ENCODE results near the gene CDK11B. TPM values are rescaled to one million over a fixed set of nuclear protein-coding genes. Genes with fewer than 3 reads are reported as not detected.

CDK11B gene
- total RNA-seq, 1 donor from 2014 or later, result 24.8 TPM

DNA sequence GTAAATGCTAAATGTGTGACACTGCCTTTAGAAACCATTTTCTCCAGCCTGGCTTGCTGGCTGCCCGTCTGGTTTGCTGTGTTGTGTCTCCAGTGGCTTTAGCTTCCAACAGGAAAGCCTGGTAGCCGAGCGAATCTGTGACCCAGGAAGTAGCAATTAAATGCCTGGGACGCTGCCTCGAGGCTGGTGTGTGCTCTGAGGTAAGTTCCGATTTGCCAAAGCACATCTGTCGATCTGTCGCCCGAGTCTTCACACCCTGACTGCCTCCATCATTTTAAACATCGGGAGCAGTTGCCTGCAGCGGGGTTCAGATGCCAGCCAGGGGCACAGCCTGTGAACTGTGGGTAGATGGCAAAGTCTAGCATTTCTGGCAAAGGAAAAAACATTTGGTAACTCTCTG is 41.3 kb downstream of the CDK11B start:
- DNase-seq, result no peak
- peaks cover 24% of the 10 kb centered on the region for H3K4me1 ChIP-seq
- no peaks in the 10 kb centered on the region for H3K27me3 ChIP-seq
- ATAC-seq, result no peak
- H3K27ac ChIP-seq, result no peak overlapping the region
- no peak for TF ChIP-seq CTCF (IDR thresholded peaks at IDR 0.05)
- peaks cover 15% of the 10 kb centered on the region for H3K36me3 ChIP-seq
- intact Hi-C loops (cut with DNase I), result no loop called here
- no peaks in the 10 kb centered on the region for H3K9me3 ChIP-seq
- H3K4me3 ChIP-seq, result no peak overlapping the region

- TF ChIP-seq CTCF (IDR thresholded peaks at IDR 0.05), result no peak
- DNase-seq, result no peak
- ATAC-seq, result no peak
- intact Hi-C loops (cut with DNase I), result no loop called here
- Histone ChIP-seq H3K4me1 (peaks cover 24% of the 10 kb centered on the region), H3K9me3 (no peaks in the 10 kb centered on the region), H3K4me3 (peak overlapping the region; percentile 77), H3K27ac (no peak overlapping the region), H3K36me3 (peaks cover 15% of the 10 kb centered on the region), H3K27me3 (no peaks in the 10 kb centered on the region)
Observed at GRCh38 chr1:1616838-1617237, 42.0 kb downstream of the CDK11B start.

DNA sequence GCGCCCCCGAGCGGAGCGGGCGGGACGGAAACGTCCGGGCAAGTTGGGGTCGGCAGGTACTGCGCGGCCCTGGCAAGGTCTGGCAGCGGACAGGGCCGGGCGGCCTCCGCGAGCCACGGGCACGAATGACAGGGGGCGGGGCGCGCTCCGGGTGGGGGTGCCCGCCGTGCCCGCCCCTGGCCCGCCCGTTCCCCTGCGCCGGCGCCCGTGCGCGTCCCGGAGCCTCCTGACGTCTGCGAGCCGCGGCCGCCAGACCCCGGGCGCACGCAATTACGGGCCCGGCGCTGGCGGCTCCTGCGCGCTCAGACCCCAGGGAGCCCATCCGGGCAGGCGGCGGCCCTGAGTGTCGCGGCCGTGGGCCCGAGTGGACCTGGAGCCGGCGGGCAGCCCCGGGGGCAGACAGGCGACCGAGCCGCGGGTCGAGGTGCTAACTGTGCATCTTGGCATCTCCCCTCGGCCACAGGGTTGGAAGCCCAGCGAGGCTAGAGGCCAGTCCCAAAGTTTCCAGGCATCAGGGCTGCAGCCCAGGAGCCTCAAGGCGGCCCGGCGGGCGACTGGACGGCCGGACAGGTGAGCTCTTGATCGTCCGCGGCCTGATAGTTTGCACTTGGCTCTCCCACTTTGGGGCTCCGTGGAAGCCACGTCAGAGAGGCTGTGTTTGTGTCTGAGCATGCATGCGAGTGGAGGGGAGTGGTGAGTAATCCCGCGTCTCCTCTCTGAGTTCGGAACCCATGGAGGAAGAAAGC is 42.6 kb downstream of the CDK11B start:
- Histone ChIP-seq H3K4me3 (peak overlapping the region; percentile 77), H3K27me3 (no peaks in the 10 kb centered on the region), H3K4me1 (peaks cover 24% of the 10 kb centered on the region), H3K36me3 (peaks cover 15% of the 10 kb centered on the region), H3K27ac (peak overlapping the region; percentile 97), H3K9me3 (no peaks in the 10 kb centered on the region)
- no peak for TF ChIP-seq CTCF (IDR thresholded peaks at IDR 0.05)
- DNase-seq (peak; percentile 83), ATAC-seq (peak; percentile 39)
- intact Hi-C loops (cut with DNase I), result no loop called here

DNA sequence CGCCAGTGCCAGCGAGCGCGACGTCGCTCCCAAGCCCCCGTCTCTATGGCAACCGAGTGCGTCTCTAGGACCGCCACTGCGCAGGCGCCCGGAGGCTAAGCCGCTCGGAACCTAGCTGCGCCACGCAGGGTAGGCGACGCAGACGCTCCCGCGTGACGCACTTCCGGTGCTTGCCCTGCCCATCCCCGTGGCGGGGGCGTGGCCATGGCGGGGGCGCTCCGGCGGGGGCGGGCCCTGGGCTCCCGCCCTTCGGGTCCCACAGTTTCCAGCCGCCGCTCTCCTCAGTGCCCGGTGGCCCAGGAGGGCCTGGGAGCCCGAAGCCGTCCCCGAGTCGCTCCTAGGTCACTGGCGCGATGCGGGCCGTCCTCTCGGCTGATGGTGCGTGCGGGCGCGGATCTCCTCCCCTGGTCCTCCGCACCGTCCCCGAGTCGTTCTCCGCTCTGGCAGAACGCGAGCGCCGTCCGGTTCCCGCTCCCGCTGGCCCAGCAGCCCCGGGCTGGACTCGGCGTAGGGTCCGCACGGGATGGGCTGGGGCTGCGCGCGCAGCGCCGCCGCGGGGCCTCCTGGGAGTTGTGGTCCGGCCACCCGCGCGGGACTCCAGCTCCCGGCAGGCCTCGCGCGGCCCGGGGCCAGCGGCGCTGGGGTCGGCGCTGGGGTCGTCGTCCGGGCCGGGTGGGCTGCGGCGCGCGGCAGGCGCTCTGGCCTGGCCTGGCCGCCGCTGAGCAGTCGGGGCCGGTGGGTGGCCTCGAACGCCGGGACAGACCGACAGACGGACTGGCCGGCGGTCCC is 43.4 kb downstream of the CDK11B start, which contains the start of gene MIB2:
MIB2 (plus strand) TSS at position 245 of the 789 bp plus-strand sequence. CDS start 7,953 bp downstream, outside the sequence.
- peak within 1 kb of the TSS; percentile 77 for H3K4me3 ChIP-seq
- H3K4me1 ChIP-seq, result peaks cover 29% of the 10 kb centered on the region
- no peaks in the 10 kb centered on the region for H3K27me3 ChIP-seq
- intact Hi-C loops (cut with DNase I), result no loop called here
- DNase-seq (peak; percentile 99), ATAC-seq (peak; percentile 93)
- H3K36me3 ChIP-seq, result peaks cover 15% of the 10 kb centered on the region
- no peaks in the 10 kb centered on the region for H3K9me3 ChIP-seq
- TF ChIP-seq CTCF (IDR thresholded peaks at IDR 0.05), result no peak
- H3K27ac ChIP-seq, result peak within 1 kb of the TSS; percentile 97

- peak overlapping the region; percentile 97 for H3K27ac ChIP-seq
Observed at GRCh38 chr1:1614954-1615255, 43.9 kb downstream of the CDK11B start.

More at GRCh38 chr1:1614954-1615255, 43.9 kb downstream of the CDK11B start:
- no peak for ATAC-seq
- no peak for DNase-seq
- no peak for TF ChIP-seq CTCF (IDR thresholded peaks at IDR 0.05)
- intact Hi-C loops (cut with DNase I), result no loop called here
- Histone ChIP-seq H3K27me3 (no peaks in the 10 kb centered on the region), H3K4me3 (peak overlapping the region; percentile 77), H3K4me1 (peaks cover 31% of the 10 kb centered on the region), H3K9me3 (no peaks in the 10 kb centered on the region), H3K36me3 (peaks cover 15% of the 10 kb centered on the region)
